HL-60 (cell line): ENCODE results near the gene LIMCH1.

Experiments
- CTCF ChIP-seq: IDR thresholded peaks from one replicate; pipeline ENCODE4 v1.5.1; 2011; ENCODE audit warnings: low read length, control low read depth, inconsistent platforms; ENCODE audit not compliant: insufficient read depth
- GABPA ChIP-seq: IDR thresholded peaks from 2 replicates; pipeline ENCODE4 v1.6.1; 2012; ENCODE audit warnings: low read depth

GRCh38 chr4:41505161-41505661, 32.7 kb upstream of the LIMCH1 start:
- no peak for TF ChIP-seq CTCF
- TF ChIP-seq GABPA = no peak
